SHP77 treated with DMSO at 0.1 percent for 48 hours (cell line): ENCODE results near the gene CAMK2D.
A peak's percentile ranks its signal among the peaks of the same experiment; 100 is the strongest.

Source experiments
- DNase-seq: peaks from one replicate; lab custom pipeline; 2025; lab: John Stamatoyannopoulos, UW

The CAMK2D gene

GRCh38 chr4:113763029-113763285, 1.4 kb upstream of the CAMK2D start:
- DNase-seq: no peak

DNA sequence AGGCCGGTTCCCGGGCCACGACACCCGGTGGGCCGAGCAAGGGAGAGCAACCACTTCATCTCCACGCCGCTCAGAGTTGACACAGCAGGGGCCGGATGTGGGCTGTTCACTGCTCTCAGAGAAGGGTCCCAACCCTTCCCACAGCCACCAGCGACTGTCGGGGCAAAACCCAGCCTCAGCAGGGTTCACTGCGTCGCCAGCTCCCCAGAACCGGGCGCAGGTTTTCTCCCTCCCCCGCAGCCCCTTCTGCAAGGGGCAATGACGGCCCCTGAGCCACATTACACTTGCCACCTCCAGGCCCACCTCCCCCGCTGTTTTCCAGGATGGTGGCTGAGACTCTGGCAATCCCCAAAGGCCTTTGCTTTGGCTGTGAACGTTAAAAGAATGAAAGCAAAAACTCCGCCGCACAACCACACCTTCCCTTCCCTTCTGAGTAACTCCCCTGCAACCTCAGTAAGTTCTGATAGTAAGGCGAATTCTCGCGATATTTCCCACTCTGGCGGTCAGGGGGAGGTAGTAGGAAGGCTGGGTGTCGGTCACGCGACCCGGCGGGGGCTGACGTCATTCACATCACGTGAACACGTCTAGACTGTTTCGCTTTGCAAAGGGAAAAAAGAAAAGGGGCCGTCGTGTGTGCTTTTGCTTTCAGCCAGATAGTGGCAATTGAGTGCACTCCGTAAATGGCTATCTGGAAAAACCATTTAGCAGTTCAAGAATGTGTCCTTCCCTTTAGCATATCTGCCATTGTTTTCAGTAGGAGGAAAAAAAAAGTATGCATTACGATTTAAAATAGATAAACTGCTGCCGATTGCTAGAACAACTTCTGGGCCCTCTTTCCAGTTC, 869 bp upstream of the CAMK2D start:
- DNase-seq: peak; percentile 79

- DNase-seq: no peak
Measured at GRCh38 chr4:113760795-113761619, 531 bp downstream of the CAMK2D start.

GRCh38 chr4:113760094-113760794, 1.3 kb downstream of the CAMK2D start:
- no peak for DNase-seq

DNA sequence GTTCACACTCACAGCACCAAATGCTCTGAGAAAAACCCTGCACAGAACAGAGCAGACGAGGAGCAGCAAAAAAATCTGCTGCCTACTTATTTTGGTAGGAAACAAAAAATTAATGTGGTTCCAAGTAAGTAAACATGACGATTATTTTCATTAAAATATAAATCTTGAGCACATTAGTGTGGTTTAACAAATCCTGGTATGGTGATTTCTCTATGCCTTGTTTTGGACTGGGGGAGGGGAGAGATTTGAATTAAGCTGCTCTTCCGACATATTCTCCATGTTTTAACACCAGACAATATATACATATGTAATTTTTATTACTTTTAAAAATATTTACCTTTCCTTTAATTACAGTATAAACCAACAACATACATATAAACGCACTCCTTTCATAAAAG, 1.8 kb downstream of the CAMK2D start:
- no peak for DNase-seq

DNA sequence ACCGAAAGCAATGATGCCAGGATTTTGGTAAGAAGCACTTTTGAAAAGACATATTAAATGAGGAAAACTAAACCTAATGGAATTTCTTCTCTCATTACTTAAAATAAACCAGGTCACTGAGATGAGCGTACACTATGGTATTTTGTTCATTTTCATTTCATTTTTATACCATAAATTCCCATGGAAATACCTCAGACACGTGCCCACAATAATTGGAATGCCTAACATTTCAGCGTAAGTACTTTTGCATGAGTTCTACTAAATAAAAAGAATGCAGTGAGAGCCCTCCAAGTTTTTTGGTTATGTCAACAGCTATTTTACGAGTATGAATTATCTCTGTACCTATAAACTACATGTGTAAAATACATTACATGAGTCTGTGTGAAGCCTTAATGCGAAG, 3.2 kb downstream of the CAMK2D start:
- no peak for DNase-seq

DNA sequence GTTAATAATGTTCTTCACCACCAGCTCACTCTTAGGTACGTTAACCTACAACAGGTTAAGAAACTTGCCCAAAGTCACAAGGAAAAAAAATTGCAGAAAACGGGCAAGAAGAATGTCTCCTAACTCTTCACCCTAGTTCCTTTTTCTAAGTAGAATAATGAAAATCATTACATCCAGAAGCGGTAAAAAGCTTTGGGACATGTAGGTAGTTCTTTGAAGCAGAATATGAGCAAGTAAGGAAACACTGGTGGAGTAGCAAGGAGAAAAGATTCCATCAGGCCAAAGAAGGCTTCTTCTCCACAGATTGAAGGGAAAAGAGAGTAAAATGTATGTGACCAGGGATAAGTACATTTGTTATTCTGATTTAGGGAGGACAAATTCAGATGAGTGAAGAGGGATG, 4.1 kb downstream of the CAMK2D start:
- DNase-seq: no peak

GRCh38 chr4:113756005-113756410, 5.5 kb downstream of the CAMK2D start:
- DNase-seq: no peak

DNA sequence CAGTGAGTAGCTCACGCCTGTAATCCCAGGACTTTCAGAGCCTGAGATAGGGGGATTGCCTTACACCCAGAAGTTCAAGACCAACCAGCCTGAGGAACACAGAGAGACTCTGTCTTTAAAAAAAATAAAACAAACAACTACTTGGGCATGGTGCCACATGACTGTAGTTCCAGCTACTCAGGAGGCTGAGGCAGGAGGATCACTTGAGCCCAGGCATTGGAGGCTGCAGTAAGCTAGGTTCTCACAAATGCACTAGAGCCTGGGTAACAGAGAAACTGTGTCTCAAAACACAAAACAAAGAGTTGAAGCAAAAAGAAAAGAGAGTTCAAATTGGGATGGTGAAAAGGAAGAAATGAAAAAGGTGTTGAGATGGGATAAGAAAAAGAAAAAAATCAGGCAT, 10.8 kb downstream of the CAMK2D start:
- DNase-seq: no peak

- DNase-seq: no peak
Measured at GRCh38 chr4:113750296-113750695, 11.2 kb downstream of the CAMK2D start.

DNA sequence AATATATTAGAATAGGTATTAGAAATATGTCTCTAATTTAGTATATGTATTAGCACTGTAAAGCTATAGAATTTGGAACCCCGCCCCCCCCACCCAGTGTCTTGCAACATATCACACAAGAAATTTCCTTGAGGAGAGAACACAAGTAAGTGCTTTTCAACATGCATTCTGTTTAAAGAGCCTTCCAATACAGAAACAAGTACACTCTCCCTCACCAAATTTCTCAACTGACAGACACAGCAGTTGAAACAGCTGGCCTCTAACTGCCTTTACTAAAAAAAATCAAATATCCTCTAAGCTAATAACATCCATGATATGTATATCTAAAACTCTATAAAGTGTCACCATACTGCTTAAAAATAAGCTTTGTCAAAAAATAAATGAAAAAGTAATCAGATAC, 12.4 kb downstream of the CAMK2D start:
- no peak for DNase-seq

DNA sequence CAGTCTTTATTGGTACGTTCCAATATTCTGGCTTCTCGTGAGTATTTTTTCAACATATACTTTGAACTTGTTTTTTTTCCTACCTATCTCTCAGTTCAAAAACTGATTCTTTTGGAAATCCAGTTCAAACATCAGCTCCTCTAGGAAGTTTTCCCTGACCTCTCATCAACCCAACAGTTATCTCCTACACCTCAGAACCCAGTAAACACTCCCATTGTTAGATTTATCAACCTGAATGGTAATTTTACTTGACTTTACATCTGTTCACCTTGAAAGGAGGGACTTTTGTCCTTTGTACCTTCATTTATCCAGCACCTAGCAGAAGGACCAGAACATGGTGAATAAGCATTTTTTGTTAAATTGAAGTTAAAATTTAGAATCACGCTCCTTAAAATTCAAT, 13.6 kb downstream of the CAMK2D start:
- DNase-seq: no peak

GRCh38 chr4:113745711-113746110, 15.8 kb downstream of the CAMK2D start:
- no peak for DNase-seq

- no peak for DNase-seq
Measured at GRCh38 chr4:113744667-113745240, 16.8 kb downstream of the CAMK2D start.

DNA sequence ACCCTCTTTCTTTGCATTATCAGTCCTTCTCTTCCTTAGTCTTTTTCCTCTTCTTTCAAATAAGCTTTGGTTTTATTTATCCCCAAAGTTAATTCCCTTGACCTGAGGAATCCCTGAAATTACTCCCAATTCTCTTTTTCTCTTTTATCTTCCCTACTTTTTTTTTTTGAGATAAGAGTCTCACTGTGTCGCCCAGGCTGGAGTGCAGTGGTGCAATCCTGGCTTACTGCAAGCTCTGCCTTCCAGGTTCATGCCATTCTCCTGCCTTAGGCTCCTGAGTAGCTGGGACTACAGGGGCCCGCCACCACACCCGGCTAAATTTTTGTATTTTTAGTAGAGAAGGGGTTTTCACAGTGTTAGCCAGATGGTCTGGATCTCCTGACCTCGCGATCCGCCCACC, 17.8 kb downstream of the CAMK2D start:
- DNase-seq: no peak

GRCh38 chr4:113742643-113743042, 18.9 kb downstream of the CAMK2D start:
- no peak for DNase-seq

DNA sequence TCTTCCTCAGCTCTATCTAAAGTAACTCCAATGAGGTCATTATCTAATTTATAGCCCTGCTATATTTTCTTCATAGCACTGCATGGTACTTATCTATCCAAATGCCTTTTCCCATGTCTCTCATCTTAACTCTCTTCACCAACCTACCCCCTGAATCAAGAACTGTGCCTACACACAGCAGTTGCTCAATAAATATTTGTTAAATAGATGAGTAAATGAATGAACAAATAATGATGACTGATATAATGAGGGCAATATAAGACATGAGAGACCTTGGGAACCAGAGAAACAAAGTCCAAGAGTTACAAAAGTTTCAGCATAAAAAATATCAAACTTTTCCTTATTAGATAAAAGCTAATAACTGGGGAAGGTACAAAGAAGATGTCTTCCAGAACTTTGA, 19.6 kb downstream of the CAMK2D start:
- DNase-seq: no peak

- no peak for DNase-seq
Measured at GRCh38 chr4:113740857-113741379, 20.6 kb downstream of the CAMK2D start.

DNA sequence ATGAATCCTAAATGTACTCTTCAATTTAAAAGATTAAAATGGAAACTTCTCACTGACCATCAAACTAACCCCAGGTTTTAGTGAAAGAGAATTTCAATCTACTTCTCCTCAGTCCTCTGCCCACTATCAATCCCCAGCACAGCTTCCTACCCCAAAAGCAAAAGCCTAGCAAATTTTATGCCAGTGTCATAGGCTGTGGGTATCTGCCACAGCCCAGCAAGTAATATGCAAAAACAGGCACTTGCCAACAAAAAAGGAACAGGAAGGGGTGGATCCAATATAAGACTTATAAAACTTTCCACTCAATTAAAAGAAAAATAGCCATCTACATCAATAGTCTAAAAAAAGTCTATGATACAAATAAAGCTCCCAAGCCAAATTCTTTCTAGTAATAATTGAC, 22.3 kb downstream of the CAMK2D start:
- DNase-seq: no peak

DNA sequence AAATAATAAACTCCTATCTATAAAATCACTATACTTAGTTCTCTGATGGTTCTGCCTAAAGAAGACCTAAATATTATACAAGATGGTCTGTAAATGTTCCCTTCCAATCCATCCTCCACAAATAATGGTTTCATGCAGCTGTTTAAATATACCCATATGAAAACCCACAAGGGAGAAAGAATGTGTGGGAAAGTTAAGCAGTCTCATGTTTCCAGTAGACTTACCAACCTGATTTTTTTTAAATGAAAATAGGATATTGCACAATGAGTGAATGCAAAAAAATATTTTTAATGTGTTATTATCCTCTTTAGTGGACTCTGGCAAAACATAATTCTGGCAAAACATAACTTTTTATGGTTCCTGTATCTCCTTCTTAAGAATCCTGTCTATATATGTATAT, 23.3 kb downstream of the CAMK2D start:
- peak; percentile 13 for DNase-seq

DNA sequence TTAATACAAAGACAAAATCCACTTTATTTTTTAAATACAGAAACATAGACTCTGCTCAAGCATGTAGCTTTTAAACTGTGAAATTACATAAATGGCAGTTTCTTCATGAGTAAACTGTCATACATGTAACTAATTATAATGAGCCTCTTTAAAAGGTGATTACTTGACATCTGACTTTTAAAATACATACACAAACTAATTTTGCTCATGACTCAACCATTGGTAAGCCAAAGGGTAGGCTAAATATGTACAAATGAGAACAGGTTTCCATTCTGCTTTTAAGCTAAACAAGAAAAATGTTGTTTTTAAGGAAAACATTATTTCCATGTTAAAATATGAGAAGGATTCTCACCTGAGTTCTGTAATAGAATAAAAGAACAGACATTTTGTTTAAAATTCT, 27.9 kb downstream of the CAMK2D start:
- DNase-seq: no peak

DNA sequence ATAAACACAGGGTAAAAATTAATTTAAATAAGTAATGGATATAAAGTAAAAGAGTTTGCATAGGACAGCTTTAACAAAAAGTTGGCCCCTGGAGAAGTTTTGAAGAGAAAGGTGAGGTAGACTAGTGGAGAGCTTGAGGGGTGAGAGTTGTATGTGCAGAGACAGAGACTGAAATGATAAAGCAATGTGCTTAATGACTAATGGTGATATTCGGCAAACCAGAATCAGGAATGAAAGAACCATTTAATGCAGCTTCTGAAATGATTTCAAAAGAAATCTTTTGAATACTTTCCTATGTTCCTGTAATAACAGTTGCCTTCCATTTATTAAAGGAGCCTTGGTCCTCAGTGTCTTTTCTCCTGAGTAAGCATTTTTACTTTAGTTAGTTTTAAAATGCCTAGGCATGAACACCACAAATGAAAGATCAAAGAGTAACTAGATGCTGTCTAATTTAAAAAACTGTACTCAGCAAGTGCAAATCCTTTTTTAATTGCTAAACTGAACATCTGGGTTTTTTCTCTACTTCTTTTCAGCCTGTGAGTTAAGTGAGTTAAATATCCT, 28.5 kb downstream of the CAMK2D start:
- no peak for DNase-seq
